ENCODE results near the gene HSPB1.
"Not testable (repeated sequence)": the region's sequence is repeated elsewhere in the genome, so short reads cannot be mapped to it uniquely, and the experiment has no call there.

HSPB1 gene

DNA sequence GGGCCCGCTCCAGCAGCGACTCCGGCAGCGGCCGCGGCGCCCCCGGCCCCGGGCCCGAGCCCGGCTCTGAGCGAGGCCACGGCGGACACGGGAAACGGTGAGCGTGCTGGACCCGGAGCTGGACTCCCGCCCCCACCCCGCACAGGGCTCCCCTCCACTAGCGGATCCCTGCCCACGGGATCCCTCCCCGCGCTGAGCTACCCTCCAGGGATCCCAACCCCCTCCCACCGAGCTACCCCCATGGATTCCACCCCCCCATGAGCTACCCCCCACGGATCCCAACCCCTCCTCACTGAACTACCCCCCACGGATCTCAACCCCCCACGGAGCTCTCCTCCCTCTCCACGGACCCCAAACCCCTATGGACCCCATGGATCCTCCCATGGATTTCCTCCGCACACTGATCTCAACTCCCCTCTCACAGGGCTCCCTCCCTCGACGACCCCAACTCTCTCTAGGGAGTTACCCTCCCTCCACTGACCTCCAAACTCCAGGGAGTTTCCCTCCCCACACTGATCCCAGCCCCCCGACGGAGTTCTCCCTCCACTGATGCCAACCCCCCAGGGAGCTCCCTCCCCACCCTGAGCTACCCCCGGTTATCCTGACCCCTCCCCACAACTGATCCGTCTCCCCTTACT, 20.6 kb upstream of the HSPB1 start:
- DNase-seq (ENCODE audit: low spot score) = no peak

DNA sequence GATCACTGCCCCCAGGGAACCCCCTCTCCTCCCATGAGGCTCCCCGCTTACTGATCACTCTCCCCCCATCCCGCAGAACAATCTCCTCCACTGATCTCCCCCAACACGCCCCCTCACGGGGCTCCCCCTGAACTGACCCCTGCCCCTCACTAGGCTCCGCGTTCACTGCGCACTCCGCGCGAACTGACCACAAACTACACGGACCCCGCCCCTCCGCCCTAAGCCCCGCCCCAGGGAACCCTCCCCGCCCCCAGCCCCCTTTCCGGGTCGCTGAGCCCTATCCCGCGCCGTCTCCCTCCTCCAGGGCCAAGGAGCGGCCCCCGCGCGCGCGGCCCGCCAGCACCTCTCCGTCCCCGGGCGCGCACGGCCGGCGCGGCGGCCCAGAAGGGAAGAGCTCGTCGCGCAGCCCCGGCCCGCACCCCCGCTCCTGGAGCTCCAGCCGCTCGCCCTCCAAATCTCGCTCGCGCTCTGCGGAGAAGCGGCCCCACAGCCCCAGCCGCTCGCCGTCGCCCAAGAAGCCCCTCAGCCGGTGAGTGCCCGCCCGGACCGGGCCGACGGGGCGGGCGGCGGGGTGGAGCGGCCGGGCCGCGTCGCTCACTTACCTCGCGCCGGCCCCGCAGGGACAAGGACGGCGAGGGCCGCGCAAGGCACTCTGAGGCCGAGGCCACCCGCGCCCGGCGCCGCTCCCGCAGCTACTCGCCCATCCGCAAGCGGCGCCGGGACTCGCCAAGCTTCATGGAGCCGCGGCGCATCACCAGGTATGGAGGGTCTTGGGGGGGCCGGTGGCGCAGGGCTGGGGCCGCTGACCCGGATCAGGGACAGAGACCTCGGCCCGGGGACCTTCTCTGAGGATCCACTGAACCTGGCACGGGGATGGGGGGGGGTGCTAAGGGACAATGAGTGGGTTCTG, 19.9 kb upstream of the HSPB1 start:
- DNase-seq (ENCODE audit: low spot score) = peak; percentile 21

DNA sequence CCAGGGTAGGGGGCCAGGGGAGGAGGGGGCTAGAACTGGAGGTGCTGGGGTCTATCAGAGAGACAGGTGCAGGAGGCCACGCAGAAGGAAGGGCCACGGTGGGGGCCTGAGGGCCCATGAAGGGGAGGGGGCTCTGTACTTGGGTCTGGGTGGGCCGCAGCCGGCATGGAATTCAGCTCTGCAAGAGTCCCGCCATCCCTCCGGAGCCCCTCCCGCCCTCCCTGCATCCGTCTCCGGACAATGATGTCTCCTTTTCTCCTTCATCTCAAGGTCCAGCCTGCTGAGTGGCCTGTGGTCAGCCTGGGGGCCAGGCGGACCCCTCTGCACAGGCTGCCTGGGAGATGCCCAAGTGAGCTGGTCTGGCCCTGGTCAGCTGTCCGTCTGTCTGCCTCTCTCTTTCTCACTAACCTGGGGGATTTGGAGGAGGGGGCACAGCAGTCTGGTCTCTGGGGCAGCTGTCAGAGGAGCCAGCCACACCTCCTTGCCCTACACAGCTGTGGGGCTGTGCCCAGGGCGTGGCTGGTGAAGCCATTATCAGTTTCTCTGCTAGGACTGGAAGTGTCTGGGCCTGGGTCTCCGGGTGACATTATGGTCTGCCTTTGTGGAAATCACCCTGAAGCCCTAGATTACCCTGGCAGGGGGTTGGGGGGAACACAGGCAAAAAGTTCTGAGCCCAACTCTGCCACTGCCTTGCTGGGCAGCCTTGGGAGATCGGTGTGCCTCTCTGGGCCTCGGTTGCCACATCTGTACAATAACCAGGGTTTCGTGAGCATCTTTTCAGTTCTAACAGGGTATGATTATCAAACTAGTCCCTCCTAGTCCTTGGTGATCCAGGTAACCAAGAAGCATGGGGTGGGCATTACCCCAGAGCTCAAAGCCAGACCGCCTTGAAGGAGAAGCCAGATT, 19.0 kb upstream of the HSPB1 start:
- DNase-seq (ENCODE audit: low spot score) = no peak

DNA sequence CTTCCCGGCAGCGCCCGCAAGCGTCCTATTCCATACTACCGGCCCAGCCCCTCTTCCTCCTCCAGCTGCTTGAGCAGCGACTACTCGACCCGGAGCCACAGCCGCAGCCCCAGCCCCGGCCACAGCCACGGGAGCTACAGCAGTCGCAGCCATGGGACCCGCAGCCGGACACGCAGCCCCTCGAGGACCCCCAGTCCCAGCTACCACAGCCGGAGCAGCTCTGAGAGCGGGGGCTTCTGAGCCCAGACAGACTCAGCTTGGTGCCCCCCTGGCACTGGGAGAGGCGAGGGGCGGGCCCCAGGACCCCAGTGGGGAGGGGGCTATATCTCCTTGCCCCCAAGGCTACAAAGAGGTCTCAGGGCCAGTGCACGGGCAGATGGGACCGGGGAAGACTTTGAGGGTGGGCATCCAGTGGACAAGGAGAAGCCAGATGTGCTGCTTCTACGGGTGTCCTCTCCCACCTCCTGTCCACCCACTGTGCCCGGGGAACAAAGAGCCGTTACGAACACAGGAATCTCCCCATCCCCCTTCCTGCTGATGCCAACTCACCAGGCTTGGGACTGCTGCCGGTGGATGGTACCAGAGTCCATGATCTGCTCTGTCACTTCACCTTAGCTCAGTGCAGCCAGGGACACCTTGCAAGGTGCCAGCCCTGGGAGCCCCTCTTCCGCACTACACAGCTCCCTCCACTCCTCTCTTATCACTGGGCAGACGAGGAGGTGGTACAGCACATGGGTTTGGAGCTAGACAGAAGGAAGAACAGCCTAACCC, 16.7 kb upstream of the HSPB1 start:
- DNase-seq (ENCODE audit: low spot score) = no peak

DNA sequence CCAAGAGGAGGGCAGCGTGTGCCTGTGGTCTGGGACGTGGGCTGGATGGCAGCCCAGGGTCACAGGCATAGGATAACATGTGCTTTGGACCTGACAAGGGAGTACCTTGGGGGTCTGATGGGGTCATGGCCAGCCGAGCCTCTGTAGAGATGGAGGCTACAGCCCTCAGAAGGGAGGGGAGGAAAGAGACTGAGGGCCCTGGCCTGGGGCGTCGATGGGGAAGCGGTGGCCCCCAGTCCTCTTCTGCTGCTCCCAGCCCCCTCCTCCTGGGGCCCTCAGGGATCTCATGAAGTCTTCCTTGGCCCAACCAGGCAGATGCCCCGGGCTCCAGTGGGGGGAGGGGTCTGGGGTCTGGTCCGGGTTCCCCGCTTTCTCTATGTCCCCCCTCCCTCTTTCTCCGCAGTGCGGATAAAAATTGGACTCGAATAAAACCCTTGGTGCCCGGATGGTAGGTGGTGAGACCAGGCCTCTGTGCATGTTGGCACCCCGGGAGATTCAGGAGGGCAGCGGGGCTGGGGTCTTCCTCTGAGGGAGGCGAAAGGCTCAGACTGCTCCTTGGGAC, 15.6 kb upstream of the HSPB1 start:
- no peak for DNase-seq (ENCODE audit: low spot score)

DNA sequence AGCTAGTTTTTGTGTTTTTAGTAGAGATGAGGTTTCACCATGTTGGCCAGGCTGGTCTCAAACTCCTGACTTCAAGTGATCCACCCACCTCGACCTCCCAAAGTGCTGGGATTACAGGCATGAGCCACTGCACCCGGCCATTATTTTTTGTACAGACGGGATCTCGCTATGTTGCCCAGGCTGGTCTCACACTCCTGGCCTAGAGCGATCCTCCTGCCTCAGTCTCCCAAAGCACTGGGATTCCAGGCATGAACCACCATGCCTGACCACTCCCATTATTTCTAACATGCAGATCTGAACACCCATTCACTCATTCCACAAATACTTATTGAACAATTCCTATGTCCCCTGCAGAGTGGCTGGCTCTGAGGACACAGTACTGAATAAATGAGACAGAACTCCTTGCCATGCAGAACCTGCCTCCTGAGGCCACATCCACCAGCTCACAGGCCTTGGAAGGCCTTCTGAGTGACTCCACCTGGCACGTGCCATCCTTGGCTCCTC, 11.6 kb upstream of the HSPB1 start:
- DNase-seq (ENCODE audit: low spot score) = not testable (repeated sequence)

DNA sequence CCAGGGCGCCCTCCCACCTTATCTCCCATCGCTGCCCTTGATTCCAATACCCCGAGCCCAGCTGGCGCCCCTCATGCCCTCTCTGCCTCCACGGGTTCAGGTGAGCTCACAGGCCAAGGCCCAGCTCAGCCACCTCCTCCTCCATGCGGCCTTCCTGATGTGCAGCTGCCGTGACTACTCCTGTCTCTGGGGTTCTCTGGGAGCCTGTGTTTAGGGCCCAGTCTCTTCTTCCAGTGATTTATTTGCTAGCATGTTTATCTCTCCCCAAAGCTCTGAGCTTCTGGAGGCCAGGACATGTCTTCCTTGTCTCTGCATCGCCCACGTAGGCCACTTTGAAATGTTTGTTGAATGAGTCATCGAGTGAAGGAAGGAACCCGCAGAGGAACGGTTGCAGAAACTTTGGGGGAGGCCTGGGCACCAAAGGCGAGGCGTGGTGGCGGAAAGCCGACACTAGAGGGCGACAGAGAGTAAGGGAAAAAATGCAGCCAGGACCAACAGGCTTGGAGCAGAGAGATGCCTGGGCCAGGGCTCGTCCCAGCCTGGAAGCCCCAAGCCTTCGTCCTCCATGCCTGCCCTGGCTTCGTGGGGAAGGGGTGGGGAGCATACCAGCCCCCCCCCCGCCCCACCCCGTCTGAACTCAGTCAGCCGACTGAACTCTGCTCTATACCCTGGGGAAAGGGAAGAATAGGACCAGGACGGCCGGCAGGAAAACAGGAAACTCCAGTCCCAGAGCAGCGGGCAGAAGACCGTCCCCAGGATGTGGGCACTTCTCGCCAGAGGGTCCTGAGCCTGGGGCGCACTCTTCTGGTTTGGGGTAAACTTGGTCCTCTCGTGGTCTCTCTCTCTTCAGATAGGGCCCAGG, 10.9 kb upstream of the HSPB1 start:
- DNase-seq (ENCODE audit: low spot score) = peak; percentile 92

DNA sequence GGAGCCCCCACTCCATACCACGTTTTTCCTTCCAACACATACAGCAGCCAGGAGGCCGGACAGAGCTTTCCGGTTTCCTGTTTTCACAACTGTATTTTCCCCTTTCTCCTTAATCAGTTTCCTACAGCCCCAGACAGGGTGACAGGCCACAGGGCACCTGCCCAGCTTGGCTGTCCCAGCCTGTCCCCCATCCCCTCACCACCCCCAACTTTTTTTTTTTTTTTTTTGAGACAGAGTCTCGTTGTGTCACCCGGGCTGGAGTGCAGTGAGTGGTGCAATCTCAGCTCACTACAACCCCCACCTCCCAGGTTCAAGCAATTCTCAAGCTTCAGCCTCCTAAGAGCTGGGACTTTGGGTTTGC, 10.3 kb upstream of the HSPB1 start:
- DNase-seq (ENCODE audit: low spot score) = no peak

DNA sequence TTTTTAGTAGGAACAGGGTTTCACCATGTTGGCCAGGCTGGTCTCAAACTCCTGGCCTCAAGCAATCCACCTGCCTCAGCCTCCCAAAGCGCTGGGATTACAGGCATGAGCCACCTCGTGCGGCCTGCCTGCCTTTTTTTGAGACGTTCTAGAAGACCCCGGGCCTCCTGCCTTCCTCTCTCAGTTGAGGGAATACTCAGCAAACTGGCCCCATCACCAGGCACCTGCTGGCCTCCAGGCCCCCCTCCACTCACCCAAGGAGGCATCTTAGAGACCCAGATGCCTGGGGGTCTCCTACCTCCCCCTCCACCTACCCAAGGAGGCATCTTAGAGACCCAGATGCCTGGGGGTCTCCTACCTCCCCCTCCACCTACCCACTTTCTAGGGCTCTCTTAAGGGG, 9.6 kb upstream of the HSPB1 start:
- not testable (repeated sequence) for DNase-seq (ENCODE audit: low spot score)

DNA sequence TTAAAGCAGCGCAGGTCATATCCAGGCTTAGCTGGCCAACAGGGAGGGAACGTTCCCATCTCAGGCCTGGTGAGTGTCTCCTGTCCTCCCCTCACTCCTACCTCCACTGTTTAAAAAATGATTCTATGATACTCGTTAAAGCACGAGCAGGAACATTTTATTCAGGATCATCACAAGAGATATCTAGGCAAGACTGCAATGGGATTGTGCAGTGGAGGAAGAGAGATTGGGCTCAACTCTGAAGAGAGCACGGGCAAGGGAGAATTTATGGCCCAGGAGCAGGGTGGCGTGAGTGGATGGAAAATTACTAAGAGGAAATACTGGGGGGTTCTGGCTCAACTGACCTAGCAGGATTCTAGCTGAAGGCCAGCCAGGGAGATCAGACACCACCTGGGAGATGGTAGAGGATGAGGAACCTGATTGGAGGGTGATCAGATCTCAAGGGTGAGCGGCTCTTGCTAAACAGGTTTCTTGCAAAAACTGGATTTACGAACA, 9.0 kb upstream of the HSPB1 start:
- no peak for DNase-seq (ENCODE audit: low spot score)

DNA sequence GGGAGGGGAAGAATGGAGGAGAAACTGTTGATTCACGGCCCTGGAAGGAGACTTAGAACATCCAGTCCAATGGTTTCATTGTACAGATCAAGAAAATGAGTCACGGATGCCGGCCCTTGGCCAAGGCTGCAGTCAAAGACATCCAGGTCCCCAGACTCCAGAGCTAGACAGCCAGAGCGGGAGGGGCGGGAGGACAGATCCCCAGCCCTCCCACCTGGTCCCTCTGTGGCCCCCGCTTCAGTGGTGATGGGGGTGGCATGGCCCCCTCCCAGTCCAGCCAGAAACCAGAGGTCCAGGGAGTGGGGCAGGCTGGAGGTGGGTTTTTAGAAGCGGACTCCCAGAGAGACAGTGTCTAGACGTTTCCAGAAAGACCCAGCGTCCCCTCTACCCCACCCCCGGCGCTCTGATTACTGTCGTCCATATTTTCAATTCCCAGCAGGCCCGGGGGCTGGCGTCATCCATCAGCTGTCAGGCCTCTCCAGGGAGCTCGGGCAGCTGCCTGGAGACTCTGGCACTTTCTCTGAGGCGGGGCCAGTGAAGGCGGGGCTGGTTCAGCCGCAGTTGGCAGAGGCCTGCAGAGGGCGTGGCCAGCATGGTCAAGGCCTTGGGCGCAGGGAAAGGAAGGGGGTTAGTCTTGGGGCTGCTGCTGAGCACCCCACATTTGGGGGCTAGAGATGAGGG, 8.0 kb upstream of the HSPB1 start:
- DNase-seq (ENCODE audit: low spot score) = peak; percentile 88

DNA sequence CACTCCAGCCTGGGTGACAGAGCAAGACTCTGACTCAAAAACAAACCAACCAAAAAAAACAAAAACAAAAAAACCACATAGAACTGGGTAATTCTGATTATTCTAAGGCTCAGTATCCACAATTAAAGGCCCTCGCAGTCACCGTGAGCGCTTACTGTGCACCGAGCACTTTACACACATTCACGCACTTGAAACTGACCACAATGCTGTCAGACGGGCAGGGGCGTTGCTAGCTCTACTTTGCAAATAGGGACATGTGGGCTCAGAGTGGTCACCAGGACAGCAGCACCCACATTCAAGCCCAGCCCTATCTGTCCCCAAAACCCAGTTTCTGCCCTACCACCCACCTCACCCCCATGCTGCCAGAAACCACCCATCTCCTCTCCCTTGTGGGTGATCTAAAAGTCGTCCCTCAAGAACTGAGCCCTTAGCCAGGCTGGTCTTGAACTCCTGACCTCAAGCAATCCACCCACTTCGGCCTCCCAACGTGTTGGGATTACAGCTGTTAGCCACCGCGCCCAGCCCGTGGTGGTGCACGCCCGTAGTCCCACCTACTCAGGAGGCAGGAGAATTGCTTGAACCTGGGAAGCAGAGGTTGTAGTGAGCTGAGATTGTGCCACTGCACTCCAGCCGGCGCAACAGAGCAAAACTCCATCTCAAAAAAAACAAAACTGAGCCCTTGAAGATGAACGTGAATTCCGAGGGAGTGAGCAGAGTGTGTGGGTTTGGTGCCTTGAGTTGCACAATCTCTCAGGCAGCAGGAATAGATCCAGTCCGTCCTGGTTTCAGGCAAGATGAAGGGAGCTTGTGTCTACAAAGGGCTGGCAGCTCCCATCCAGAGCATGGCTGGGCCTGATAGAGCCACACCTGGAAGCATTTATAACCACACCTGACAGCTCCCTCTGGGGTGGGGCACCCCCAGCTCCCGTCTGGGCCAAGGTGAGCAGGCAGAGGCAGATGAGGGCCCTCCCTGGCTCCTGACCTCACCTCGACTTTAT, 5.4 kb upstream of the HSPB1 start:
- DNase-seq (ENCODE audit: low spot score) = peak; percentile 65

DNA sequence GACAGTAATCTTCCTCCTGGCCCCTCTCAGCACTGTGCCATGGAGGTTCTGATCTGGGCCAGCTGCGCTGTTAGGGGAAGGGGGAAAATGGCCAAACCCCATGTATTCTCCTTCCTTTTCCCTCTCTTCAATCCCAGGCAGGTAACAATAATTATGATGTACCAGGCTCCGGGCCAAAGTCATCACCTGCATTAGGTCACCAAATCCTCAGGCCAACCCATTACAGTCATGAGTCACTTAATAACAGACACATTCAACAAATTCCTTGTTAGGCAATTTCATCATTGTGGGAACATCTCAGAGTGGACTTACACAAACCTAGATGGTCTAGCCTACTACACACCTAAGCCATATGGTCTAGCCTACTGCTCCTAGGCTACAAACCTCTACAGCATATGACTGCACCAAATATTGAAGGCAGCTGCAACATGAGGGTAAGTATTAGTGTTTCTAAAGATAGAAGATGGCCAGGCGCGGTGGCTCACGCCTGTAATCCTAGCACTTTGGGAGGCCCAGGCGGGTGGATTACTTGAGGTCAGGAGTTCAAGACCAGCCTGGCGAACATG, 2.2 kb upstream of the HSPB1 start:
- DNase-seq (ENCODE audit: low spot score) = no peak

DNA sequence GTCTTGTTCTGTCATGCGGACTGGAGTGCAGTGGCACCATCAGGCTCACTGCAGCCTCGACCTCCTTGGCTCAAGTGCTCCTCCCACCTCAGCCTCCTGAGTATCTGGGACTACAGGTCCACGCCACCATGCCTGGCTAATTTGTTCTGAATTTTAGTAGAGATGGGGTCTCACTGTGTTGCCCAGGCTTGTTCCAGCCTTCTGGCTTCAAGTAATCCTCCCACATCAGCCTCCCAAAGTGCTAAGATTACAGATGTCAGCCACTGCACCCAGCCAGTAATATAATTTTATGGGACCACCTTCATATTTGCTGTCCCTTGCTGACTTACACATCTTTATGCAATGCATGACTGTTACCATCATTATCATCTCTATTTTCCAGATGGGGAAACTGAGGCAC, 1.5 kb upstream of the HSPB1 start:
- no peak for DNase-seq (ENCODE audit: low spot score)

DNA sequence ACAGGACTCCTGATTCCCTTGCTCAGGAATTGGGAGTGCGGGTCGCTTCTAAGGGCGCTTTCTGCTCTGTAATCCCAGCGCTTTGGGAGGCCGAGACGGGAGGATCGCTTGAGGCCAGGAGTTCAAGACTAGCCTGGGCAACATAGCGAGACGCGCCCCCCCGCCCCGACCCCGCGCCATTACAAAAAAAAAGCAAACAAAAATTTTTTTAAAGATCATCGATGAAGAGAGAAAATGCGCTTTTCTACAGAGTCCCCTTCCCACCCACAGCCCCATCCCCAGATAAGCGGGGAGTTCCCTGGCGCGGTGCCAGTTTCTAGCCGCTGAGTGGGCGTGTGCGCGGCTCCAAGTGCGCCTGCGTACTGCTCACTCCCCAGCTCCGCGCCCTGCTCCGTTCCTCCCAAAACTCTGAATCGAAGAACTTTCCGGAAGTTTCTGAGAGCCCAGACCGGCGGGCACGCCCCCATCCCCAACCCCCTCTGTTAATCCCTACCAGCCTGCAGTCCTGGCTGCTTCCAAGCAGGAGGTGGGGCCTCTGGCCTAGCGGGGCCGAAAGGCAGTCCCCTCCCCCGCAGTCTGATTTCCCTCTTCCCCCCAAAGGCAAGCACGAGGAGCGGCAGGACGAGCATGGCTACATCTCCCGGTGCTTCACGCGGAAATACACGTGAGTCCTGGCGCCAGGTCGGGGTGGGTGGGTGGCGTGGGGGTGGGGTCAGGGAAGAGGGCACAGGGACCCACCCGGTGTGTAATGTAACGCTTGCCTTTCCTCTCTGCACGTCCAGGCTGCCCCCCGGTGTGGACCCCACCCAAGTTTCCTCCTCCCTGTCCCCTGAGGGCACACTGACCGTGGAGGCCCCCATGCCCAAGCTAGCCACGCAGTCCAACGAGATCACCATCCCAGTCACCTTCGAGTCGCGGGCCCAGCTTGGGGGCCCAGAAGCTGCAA, 1.0 kb downstream of the HSPB1 start:
- peak; percentile 94 for DNase-seq (ENCODE audit: low spot score)

DNA sequence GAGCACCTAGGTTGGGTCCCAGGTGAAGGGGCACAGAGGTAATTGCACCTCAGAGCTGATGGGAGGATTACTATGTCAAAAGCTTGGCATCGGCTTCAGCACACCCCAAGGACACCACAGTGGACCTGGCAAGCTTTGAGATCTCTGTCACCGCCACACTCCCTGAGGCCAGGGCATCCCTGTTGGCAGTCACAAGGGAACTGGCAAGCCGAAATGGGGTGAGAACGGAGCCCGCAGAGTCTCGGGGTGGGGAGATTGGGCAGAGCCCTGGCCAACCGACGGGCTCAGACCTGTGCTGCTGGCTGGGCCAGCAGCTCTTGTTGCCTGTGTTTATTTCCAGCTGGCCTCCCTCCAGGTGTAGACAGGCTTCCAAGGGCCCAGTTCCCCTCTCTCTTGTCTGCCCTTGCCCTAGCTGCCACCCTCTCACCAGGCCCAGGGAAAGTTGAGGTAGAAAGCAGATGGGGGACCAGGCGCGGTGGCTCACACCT, 2.5 kb downstream of the HSPB1 start:
- DNase-seq (ENCODE audit: low spot score) = no peak

DNA sequence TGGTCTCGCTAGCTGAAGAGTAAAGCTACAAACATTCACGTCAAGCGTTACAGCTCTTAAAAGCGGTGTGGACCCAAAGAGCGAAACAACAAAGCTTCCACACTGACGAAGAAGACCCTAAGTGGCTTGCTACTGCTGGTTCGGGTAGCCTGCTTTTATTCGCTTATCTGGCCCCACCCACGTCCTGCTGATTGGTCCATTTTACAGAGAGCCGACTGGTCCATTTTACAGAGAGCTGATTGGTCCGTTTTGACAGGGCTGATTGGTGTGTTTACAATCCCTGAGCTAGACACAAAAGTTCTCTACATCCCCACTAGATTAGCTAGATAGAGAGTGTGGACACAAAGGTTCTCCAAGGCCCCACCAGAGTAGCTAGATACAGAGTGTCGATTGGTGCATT, 6.4 kb downstream of the HSPB1 start:
- not testable (repeated sequence) for DNase-seq (ENCODE audit: low spot score)

Data from AG08395 (cell line).